Lower leg skin (tissue), 4 donors: Measurements from ENCODE around the gene LGI1. TPM values are rescaled to one million over a fixed set of nuclear protein-coding genes. Genes with fewer than 3 reads are reported as not detected.

Experiments used
- DNase-seq, 2 donors: peaks; one replicate each; pipeline ENCODE4 v3.0.0-alpha.2; 2019; ENCODE audit warnings: low spot score in 2 of 2
- H3K4me3 ChIP-seq: fragments of 200-600 bp; sonication (generic); 2 replicates; pipeline ENCODE4 v1.5.1; 2017; ENCODE audit warnings: mild to moderate bottlenecking, low read depth; ENCODE audit not compliant: poor library complexity, severe bottlenecking
- POLR2A ChIP-seq, 2 donors: fragments of 450-650 bp; IDR thresholded peaks; one replicate each; pipeline ENCODE4 v1.6.1; 2016 to 2017; ENCODE audit warnings: antibody characterized with exemption in 2 of 2, mild to moderate bottlenecking in 1 of 2, moderate library complexity in 1 of 2
- WGBS, 2 donors: methylation state at CpG; one replicate each; pipeline ENCODE4 v1.1.5; 2018; 5-methylcytosine and 5-hydroxymethylcytosine counted together
- intact Hi-C: fragments of 100-400 bp; cut with DNase I; formaldehyde crosslinking; loops from one replicate; pipeline ENCODE4 v1.15.0; 2023; ENCODE audit warnings: low total_unique reads
- total RNA-seq, 4 donors: library from RNA; depleted of rRNA; stranded (reverse); fragments of >200 nt; gene quantifications; one replicate each; pipeline ENCODE4 v1.1.0, GENCODE V29; 2016
- TF ChIP-seq, protein P1 (sequence below), 3 donors: fragments of 450-650 bp; IDR thresholded peaks; one replicate each; pipeline ENCODE4 v1.5.1; 2016; ENCODE audit warnings: antibody characterized with exemption in 3 of 3, mild to moderate bottlenecking in 3 of 3, moderate library complexity in 2 of 3

The LGI1 gene
- total RNA-seq, 4 donors from 2014 or later = 2.8 TPM; not detected in 3

DNA sequence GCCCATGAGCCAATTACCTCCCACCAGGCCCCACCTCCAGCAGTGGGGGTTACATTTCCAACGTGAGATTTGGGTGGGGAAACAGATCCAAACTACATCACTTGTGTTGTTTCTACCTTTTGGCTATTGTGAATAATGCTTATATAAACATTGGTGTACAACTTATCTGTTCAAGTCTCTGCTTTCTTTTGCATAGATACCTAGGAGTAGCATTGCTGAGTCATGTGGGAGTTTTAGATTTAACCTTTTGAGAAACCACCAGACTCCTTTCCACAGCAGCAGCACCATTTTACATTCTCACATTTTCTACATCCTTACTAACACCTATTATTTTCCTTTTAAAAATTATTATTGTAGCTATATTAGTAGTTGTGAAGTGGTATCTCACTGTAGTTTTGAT is 41.0 kb upstream of the LGI1 start:
- TF ChIP-seq POLR2A (IDR thresholded peaks at IDR 0.05) = no peak
- TF ChIP-seq, protein P1, sequence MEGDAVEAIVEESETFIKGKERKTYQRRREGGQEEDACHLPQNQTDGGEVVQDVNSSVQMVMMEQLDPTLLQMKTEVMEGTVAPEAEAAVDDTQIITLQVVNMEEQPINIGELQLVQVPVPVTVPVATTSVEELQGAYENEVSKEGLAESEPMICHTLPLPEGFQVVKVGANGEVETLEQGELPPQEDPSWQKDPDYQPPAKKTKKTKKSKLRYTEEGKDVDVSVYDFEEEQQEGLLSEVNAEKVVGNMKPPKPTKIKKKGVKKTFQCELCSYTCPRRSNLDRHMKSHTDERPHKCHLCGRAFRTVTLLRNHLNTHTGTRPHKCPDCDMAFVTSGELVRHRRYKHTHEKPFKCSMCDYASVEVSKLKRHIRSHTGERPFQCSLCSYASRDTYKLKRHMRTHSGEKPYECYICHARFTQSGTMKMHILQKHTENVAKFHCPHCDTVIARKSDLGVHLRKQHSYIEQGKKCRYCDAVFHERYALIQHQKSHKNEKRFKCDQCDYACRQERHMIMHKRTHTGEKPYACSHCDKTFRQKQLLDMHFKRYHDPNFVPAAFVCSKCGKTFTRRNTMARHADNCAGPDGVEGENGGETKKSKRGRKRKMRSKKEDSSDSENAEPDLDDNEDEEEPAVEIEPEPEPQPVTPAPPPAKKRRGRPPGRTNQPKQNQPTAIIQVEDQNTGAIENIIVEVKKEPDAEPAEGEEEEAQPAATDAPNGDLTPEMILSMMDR (IDR thresholded peaks at IDR 0.05) = no peak
- 12 to 32% methylated on average over 1 of the region's 1 CpG for WGBS, 2 donors
- intact Hi-C loops = no loop called here

GRCh38 chr10:93718937-93719725 is 38.6 kb upstream of the LGI1 start:
- no peak for DNase-seq
- H3K4me3 ChIP-seq = no peak overlapping the region
- WGBS, 2 donors = 64 to 65% methylated on average over 8 of the region's 8 CpGs
- intact Hi-C loops = no loop called here
- TF ChIP-seq, protein P1 (IDR thresholded peaks at IDR 0.05) = no peak
- TF ChIP-seq POLR2A (IDR thresholded peaks at IDR 0.05) = no peak

More for the DNA sequence above, 41.0 kb upstream of the LGI1 start:
- no peak for DNase-seq
- no peak overlapping the region for H3K4me3 ChIP-seq

DNA sequence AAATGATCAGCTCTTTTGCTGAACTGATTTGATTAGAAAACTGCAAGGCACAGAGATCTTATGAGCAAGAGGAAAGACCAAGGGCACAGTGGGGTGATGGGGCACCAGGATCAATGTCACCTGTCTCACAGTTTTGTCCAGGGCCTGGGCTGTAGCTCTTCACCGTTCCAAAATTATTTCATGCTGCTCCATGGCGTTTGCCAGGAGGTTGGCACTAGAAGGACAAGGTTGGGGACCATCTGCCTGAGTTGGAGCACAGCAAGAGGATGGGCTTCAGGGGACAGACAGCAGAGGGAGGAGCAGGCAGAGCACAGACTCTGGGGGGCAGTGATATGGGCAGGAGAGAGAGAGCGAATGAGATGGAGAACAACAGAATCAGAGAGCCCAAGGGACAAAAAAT is 37.8 kb upstream of the LGI1 start:
- no peak overlapping the region for H3K4me3 ChIP-seq
- no peak for TF ChIP-seq POLR2A (IDR thresholded peaks at IDR 0.05)
- intact Hi-C loops = no loop called here
- no peak for DNase-seq
- WGBS, 2 donors = 65 to 66% methylated on average over 3 of the region's 3 CpGs

DNA sequence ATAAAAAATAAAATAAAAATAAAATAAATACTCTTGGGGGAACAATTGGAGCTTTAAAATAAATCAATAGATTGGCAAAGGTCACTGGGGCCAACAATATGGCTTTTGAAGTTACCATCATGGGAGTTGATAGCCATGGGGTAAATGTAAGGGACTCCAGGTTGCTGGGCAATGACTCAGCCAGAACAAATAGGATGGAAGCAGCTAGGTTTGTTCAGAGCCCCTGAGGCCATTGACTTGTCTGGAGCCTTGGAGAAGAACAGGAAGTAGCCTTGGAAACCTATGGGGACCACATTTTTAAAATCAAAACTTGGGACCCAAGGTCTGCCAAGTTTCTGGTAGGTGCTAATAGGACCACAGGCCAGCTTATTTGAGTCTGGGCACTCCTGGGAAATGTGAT is 35.2 kb upstream of the LGI1 start:
- TF ChIP-seq, protein P1 (IDR thresholded peaks at IDR 0.05) = no peak
- no peak for TF ChIP-seq POLR2A (IDR thresholded peaks at IDR 0.05)
- no peak for DNase-seq
- intact Hi-C loops = no loop called here
- H3K4me3 ChIP-seq = no peak overlapping the region

DNA sequence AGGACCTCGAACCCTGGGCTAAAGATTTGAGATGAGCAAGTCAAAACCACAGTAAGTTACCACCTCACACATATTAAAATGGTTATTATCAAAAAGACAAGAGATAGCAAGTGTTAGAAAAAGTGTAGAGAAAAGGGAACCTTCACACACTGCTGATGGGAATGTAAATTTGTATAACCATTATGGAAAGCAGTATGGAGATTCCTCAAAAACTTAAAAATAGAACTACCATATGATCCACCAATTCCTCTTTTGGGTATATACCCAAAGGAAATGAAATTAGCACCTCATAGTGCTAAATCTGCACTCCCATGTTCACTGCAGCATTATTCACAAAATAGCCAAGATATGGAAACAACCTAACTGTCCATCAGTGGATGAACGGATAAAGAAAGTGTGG is 34.6 kb upstream of the LGI1 start:
- no peak for DNase-seq
- 76 to 95% methylated on average over 2 of the region's 2 CpGs for WGBS, 2 donors
- intact Hi-C loops = no loop called here
- no peak for TF ChIP-seq POLR2A (IDR thresholded peaks at IDR 0.05)
- TF ChIP-seq, protein P1 (IDR thresholded peaks at IDR 0.05) = no peak
- no peak overlapping the region for H3K4me3 ChIP-seq

DNA sequence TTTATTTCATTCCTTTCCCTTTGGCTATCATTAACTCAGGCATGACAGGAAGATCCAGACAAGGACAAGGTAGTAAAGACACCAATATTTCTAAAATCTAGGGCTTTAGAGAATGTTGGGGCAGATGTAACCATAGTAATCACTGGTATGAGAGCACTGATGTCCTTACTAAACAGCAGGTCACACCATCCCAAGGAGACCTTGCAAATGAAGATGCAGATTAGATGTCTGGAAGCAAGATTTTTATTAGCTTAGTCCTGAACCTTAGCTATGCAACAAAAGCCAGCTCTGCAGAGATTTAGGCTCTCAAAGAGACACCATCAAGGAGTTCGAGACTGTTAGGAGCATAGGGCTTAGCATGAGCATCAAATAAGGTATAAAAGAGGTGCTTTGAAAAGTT is 31.7 kb upstream of the LGI1 start:
- TF ChIP-seq, protein P1 (IDR thresholded peaks at IDR 0.05) = no peak
- no peak for TF ChIP-seq POLR2A (IDR thresholded peaks at IDR 0.05)
- intact Hi-C loops = no loop called here
- WGBS, 2 donors = 68 to 83% methylated on average over 1 of the region's 1 CpG

More for the DNA sequence above, 31.7 kb upstream of the LGI1 start:
- no peak for DNase-seq
- H3K4me3 ChIP-seq = no peak overlapping the region
